Body of pancreas (tissue), 4 donors: ENCODE results near the gene ZC3H4. TPM values are rescaled to one million over a fixed set of nuclear protein-coding genes. Genes with fewer than 3 reads are reported as not detected.

Experiments used
- ATAC-seq: fragments of 150-250 bp; one replicate; pipeline ENCODE4 v1.9.1; 2016
- DNase-seq, 4 donors: peaks; one replicate each; pipeline ENCODE4 v3.0.0-alpha.2; 2019
- H3K27ac ChIP-seq, 4 donors: fragments of 200-600 bp; sonication (generic); 1 replicate in 3 of 4; 2 replicates in 1 of 4; pipeline versions ENCODE4 v1.5.1 to v1.6.1; 2016 to 2019; ENCODE audit warnings: mild to moderate bottlenecking in 1 of 4, mixed read lengths in 1 of 4, moderate library complexity in 1 of 4
- H3K27me3 ChIP-seq, 2 donors: fragments of 200-600 bp; sonication (generic); one replicate each; pipeline ENCODE4 v1.6.0; 2016; ENCODE audit warnings: mild to moderate bottlenecking in 1 of 2
- H3K36me3 ChIP-seq, 2 donors: fragments of 200-600 bp; sonication (generic); replicated peaks in 1 of 2; 2 replicates each; pipeline ENCODE4 v1.5.1; 2016; ENCODE audit warnings: low read depth in 2 of 2; ENCODE audit not compliant: insufficient read depth in 1 of 2
- H3K4me1 ChIP-seq: fragments of 200-600 bp; sonication (generic); one replicate; pipeline ENCODE4 v1.6.0; 2016
- H3K4me3 ChIP-seq, 2 donors: fragments of 200-600 bp; sonication (generic); 1 replicate in 1 of 2; 2 replicates in 1 of 2; pipeline ENCODE4 v1.5.1; 2016 to 2019
- H3K9me3 ChIP-seq, 3 donors: fragments of 200-600 bp; sonication (generic); 1 replicate in 2 of 3; 2 replicates in 1 of 3; pipeline ENCODE4 v1.5.1; 2016
- CTCF ChIP-seq, 7 experiments: fragments of 450-650 bp in 4 of 7; fragments of 200-600 bp in 3 of 7; sonication (generic) in 3 of 7; IDR thresholded peaks; one replicate each; pipeline ENCODE4 v1.5.1; 2016 to 2019; ENCODE audit warnings: antibody characterized with exemption in 7 of 7
- POLR2A ChIP-seq, 3 donors: fragments of 450-650 bp; IDR thresholded peaks; one replicate each; pipeline ENCODE4 v1.6.1; 2016; ENCODE audit warnings: antibody characterized with exemption in 3 of 3, mild to moderate bottlenecking in 2 of 3
- WGBS, 2 donors: methylation state at CpG; one replicate each; pipeline ENCODE4 v1.1.5; 2017; 5-methylcytosine and 5-hydroxymethylcytosine counted together
- intact Hi-C: fragments of 100-400 bp; cut with DNase I; formaldehyde crosslinking; loops from one replicate; pipeline ENCODE4 v1.15.1; 2023
- total RNA-seq, 2 donors: library from RNA; depleted of rRNA; stranded (reverse); fragments of >200 nt; gene quantifications; one replicate each; pipeline ENCODE4 v1.1.0, GENCODE V29; 2016

ZC3H4 gene
- total RNA-seq, 2 donors from 2014 or later: 18.9 to 34.3 TPM

- Histone ChIP-seq H3K27ac (peak overlapping the region in 3 of 4 donors; percentile 7 to 45 (median 20)), H3K36me3 (peaks cover 0 to 7% of the 10 kb centered on the region in 2 donors), H3K4me1 (peaks cover 15% of the 10 kb centered on the region), H3K27me3 (no peaks in the 10 kb centered on the region), H3K4me3 (no peak overlapping the region), H3K9me3 (no peaks in the 10 kb centered on the region)
- 15% methylated on average over 1 of the region's 1 CpG for WGBS, 2 donors
- no peak for TF ChIP-seq POLR2A (IDR thresholded peaks at IDR 0.05)
- TF ChIP-seq CTCF (IDR thresholded peaks at IDR 0.05): no peak
- no peak for DNase-seq
- ATAC-seq: no peak
- intact Hi-C loops: no loop called here
Observed at GRCh38 chr19:47152205-47152604, 38.6 kb upstream of the ZC3H4 start.

GRCh38 chr19:47151627-47152026, 38.1 kb upstream of the ZC3H4 start:
- intact Hi-C loops: no loop called here
- ATAC-seq (no peak), DNase-seq (no peak)
- Histone ChIP-seq H3K4me3 (no peak overlapping the region), H3K36me3 (peaks cover 0 to 7% of the 10 kb centered on the region in 2 donors), H3K4me1 (peaks cover 15% of the 10 kb centered on the region), H3K27me3 (no peaks in the 10 kb centered on the region), H3K27ac (peak overlapping the region in 3 of 4 donors; percentile 7 to 45 (median 20)), H3K9me3 (no peaks in the 10 kb centered on the region)
- 82% methylated on average over 3 of the region's 3 CpGs for WGBS, 2 donors
- TF ChIP-seq POLR2A (IDR thresholded peaks at IDR 0.05): no peak

- WGBS, 2 donors: 87 to 96% methylated on average over 2 of the region's 2 CpGs
- Histone ChIP-seq H3K36me3 (peaks cover 13 to 25% of the 10 kb centered on the region in 2 donors), H3K27me3 (no peaks in the 10 kb centered on the region), H3K9me3 (no peaks in the 10 kb centered on the region), H3K4me3 (no peak overlapping the region), H3K4me1 (peaks cover 1% of the 10 kb centered on the region), H3K27ac (no peak overlapping the region)
- ATAC-seq (no peak), DNase-seq (no peak)
- intact Hi-C loops: loop anchor here (5.0 kb wide), 1 partner anchor 100 kb away; no protein-coding TSS in a partner anchor
- TF ChIP-seq CTCF (IDR thresholded peaks at IDR 0.05) (no peak), POLR2A (IDR thresholded peaks at IDR 0.05) (no peak)
Observed at GRCh38 chr19:47146920-47147319, 33.3 kb upstream of the ZC3H4 start.

GRCh38 chr19:47145639-47146486, 32.3 kb upstream of the ZC3H4 start:
- no peak for ATAC-seq
- Histone ChIP-seq H3K4me3 (no peak overlapping the region), H3K9me3 (no peaks in the 10 kb centered on the region), H3K36me3 (peaks cover 13 to 25% of the 10 kb centered on the region in 2 donors), H3K4me1 (no peaks in the 10 kb centered on the region), H3K27me3 (no peaks in the 10 kb centered on the region), H3K27ac (no peak overlapping the region)
- intact Hi-C loops: loop anchor here (5.0 kb wide), 1 partner anchor 101 kb away; no protein-coding TSS in a partner anchor
- DNase-seq: no peak
- TF ChIP-seq CTCF (IDR thresholded peaks at IDR 0.05): no peak
- TF ChIP-seq POLR2A (IDR thresholded peaks at IDR 0.05): no peak
- 72 to 93% methylated on average over 4 to 5 of the region's 5 CpGs for WGBS, 2 donors

- 87 to 91% methylated on average over 13 of the region's 13 CpGs for WGBS, 2 donors
- Histone ChIP-seq H3K4me1 (no peaks in the 10 kb centered on the region), H3K27me3 (no peaks in the 10 kb centered on the region), H3K36me3 (peaks cover 13 to 20% of the 10 kb centered on the region in 2 donors), H3K4me3 (no peak overlapping the region), H3K9me3 (no peaks in the 10 kb centered on the region), H3K27ac (no peak overlapping the region)
- no peak for DNase-seq
- intact Hi-C loops: loop anchor here (5.0 kb wide), 1 partner anchor 103 kb away; no protein-coding TSS in a partner anchor
- no peak for ATAC-seq
- TF ChIP-seq POLR2A (IDR thresholded peaks at IDR 0.05): no peak
- TF ChIP-seq CTCF (IDR thresholded peaks at IDR 0.05): no peak
Observed at GRCh38 chr19:47144630-47145029, 31.1 kb upstream of the ZC3H4 start.
